Activated T-helper 1 cell treated with Interleukin-2 at 50 U/mL for 16 hours (primary cell): ENCODE measurements around the gene CYP2C9.

Experiments
- DNase-seq: peaks from one replicate; pipeline ENCODE4 v3.0.0-alpha.2; 2020; ENCODE audit warnings: low read depth

CYP2C9 gene

DNA sequence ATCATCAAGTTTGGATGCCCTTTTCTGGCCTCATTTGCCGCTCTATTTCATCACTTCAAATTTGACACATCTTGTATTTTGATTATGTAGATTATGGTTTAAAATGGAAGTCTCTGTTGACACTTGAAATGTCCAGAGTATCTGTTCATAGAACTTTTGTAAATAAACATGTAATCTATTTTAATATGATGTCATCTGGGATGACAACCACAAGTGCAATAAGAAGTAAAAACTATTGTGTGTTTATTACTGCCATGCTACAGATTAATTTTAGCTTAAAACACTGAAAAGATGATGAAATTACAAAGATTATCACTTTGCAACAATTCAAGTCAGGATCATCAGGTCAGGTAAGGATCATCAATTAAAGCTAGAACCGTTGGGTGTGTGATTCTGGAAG is 100.8 kb downstream of the CYP2C9 start:
- DNase-seq = no peak
